Muscle of leg (tissue), 16 donors: ENCODE results near the gene ZNF14. TPM values are rescaled to one million over a fixed set of nuclear protein-coding genes. Genes with fewer than 3 reads are reported as not detected.
A peak's percentile ranks its signal among the peaks of the same experiment; 100 is the strongest.
"Not testable (repeated sequence)": the region's sequence is repeated elsewhere in the genome, so short reads cannot be mapped to it uniquely, and the experiment has no call there.

Experiments used
- DNase-seq: peaks from one replicate; pipeline ENCODE4 v3.0.0; 2013
- H3K27ac ChIP-seq: one replicate; pipeline ENCODE4 v1.5.1; 2013; ENCODE audit warnings: mild to moderate bottlenecking, low read length, control low read depth
- H3K27me3 ChIP-seq: one replicate; pipeline ENCODE4 v1.6.1; 2013; ENCODE audit warnings: low read length; ENCODE audit not compliant: control insufficient read depth, insufficient read depth
- H3K36me3 ChIP-seq: one replicate; pipeline ENCODE4 v1.6.1; 2013; ENCODE audit warnings: low read length; ENCODE audit not compliant: control insufficient read depth, insufficient read depth
- H3K4me1 ChIP-seq: one replicate; pipeline ENCODE4 v1.6.1; 2013; ENCODE audit warnings: low read length; ENCODE audit not compliant: control insufficient read depth, insufficient read depth
- H3K4me3 ChIP-seq: one replicate; pipeline ENCODE4 v1.5.1; 2013; ENCODE audit warnings: low read length, control low read depth
- H3K9me3 ChIP-seq: replicated peaks from 2 replicates; pipeline ENCODE4 v1.6.1; 2013; ENCODE audit warnings: low read depth, low read length; ENCODE audit not compliant: control insufficient read depth
- WGBS: methylation state at CpG from one replicate; pipeline ENCODE4 v1.1.5; 2013; ENCODE audit warnings: missing lambda C conversion rate; ENCODE audit not compliant: insufficient coverage; 5-methylcytosine and 5-hydroxymethylcytosine counted together
- long read RNA-seq, 11 donors: transcript quantifications; one replicate each; lab custom pipeline, GENCODE V29; 2026
- polyA plus RNA-seq, 8 donors: library from polyadenylated mRNA; unstranded; fragments of 120-200 nt; gene quantifications; one replicate each; pipeline versions ENCODE4 v1.2.1 to v1.2.3, GENCODE V29; 2013; ENCODE audit warnings: inconsistent platforms in 1 of 8, low replicate concordance in 1 of 8; ENCODE audit not compliant: insufficient read length in 8 of 8, insufficient read depth in 1 of 8
- total RNA-seq: library from RNA; stranded (reverse); fragments of 120-200 nt; gene quantifications from one replicate; pipeline ENCODE4 v1.2.4, GENCODE V29; 2013

ZNF14 gene
- total RNA-seq (9.1 TPM), polyA plus RNA-seq (1 to 10 TPM; 3.6 to 5.6 (median 4.9) TPM)
- long read RNA-seq, donor 1, partial matches to known transcripts: 0 of 1 reads
- long read RNA-seq, donor 1, other reads (novel, unspliced or antisense): 0 of 1 reads
- long read RNA-seq, donor 2, partial matches to known transcripts: 0 of 1 reads
- long read RNA-seq, donor 2, other reads (novel, unspliced or antisense): 0 of 1 reads
- long read RNA-seq, donor 3, partial matches to known transcripts: 0 of 1 reads
- long read RNA-seq, donor 3, other reads (novel, unspliced or antisense): 0 of 1 reads
- long read RNA-seq, donor 4, partial matches to known transcripts: 0 of 1 reads
- long read RNA-seq, donor 4, other reads (novel, unspliced or antisense): 0 of 1 reads
- long read RNA-seq, donor 5, partial matches to known transcripts: 0 of 4 reads
- long read RNA-seq, donor 5, other reads (novel, unspliced or antisense): 0 of 4 reads
- long read RNA-seq, donor 6, partial matches to known transcripts: 0 of 3 reads
- long read RNA-seq, donor 6, other reads (novel, unspliced or antisense): 0 of 3 reads
- long read RNA-seq, donor 7, partial matches to known transcripts: 0 of 2 reads
- long read RNA-seq, donor 7, other reads (novel, unspliced or antisense): 0 of 2 reads
- long read RNA-seq, donor 8, partial matches to known transcripts: 0 of 2 reads
- long read RNA-seq, donor 8, other reads (novel, unspliced or antisense): 0 of 2 reads
- long read RNA-seq, donor 9, partial matches to known transcripts: 0 of 1 reads
- long read RNA-seq, donor 9, other reads (novel, unspliced or antisense): 0 of 1 reads
- long read RNA-seq, donor 10, partial matches to known transcripts: 0 of 1 reads
- long read RNA-seq, donor 10, other reads (novel, unspliced or antisense): 0 of 1 reads
- long read RNA-seq, donor 11, partial matches to known transcripts: 0 of 4 reads
- long read RNA-seq, donor 11, other reads (novel, unspliced or antisense): 0 of 4 reads

DNA sequence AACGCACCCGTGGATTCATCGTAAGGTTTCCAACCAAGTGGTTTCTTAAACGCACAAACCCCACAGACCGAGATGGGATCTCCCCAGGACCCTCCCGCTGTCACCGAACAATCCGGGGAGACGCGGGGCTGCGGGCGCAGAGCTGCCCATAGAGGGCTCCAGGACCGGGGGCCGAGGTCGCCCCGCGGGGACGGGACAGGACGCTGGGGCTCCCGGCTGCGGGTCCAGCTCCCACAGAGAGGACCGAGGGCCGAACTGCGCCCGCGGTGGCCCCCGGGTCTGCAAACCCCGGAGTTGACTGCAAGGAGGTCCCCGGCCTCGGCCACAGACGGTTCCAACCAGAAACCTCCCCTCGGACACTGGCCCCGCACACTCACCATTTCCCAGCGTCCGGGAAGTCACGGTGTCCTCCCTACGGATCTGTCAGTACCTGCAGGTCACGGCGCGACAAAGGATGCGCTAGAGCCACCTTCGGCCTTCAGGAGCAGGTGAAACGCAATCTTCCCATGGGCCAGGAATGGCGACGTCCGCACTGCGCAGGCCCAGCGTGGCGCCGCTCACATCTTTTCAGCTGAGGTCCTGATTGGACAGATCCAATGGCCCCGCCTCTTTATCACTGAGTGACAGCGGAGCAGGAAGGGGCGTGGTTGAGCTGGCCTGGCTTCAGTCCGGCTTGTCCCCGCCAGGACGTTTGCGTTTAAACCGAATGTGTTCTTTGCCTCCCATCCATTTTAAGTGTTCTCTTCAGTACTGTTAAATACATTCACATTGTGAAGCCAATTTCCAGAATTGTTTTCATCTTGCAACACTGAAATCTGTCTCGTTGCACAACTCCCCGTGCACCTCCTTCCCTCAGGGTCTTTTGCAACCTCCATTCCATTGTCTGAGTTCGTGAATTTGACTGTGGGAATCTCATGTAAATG lies at the start of gene ZNF14:
TSS of gene ZNF14 (minus strand) at position 534 of the 923 bp plus-strand sequence. CDS start at position 380, 154 bp downstream.
- peak within 1 kb of the TSS; percentile 85 for H3K27ac ChIP-seq
- peaks cover 28% of the 10 kb centered on the region for H3K9me3 ChIP-seq
- H3K4me3 ChIP-seq: peak within 1 kb of the TSS; percentile 93
- H3K4me1 ChIP-seq: peaks cover 3% of the 10 kb centered on the region
- no peaks in the 10 kb centered on the region for H3K27me3 ChIP-seq
- peaks cover 5% of the 10 kb centered on the region for H3K36me3 ChIP-seq
- WGBS: under 1% methylated on average over 58 of the region's 61 CpGs
- peak; percentile 97 for DNase-seq

DNA sequence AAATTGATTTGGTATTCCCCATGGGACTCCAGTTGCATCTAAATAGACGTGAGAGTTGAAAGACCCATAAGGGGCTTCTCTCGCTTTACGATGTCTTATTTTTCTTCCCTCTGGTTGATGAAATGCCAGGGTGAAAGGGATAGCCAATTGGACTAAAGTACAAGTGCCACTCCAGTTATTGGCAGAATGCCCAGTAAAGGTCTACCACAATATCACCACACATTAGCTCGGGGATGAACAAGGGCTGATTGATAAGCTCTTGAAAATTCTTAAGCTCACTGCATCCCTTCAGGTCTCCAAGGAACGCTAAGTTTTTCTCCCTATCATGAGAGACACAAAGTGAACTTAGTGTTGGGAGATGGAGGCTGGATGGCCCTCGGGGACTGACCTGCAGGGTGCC lies 48.9 kb upstream of the ZNF14 start:
- not testable (repeated sequence) for DNase-seq, H3K27ac ChIP-seq, H3K27me3 ChIP-seq, H3K4me3 ChIP-seq, H3K9me3 ChIP-seq, H3K36me3 ChIP-seq, H3K4me1 ChIP-seq
- WGBS: 83% methylated on average over 1 of the region's 6 CpGs

DNA sequence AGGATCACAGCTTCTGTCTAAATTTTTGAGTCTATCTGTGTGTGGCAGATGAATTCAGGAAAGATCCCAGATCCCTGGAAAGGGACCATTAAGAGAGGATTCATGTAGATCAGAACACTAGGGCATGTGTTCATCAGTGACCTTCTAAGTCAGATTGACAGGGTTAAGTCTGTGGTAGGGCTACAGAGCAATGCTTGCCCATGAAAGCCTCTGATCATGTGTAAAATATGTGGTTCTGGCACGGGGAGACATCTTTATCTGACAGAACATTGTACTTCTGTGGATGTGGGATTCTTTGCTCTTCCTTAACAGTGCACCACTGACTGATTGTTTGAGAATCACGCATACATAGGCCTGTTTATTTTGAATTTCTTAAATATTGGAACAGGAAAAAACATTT lies 45.8 kb upstream of the ZNF14 start:
- peaks cover 12% of the 10 kb centered on the region for H3K4me1 ChIP-seq

DNA sequence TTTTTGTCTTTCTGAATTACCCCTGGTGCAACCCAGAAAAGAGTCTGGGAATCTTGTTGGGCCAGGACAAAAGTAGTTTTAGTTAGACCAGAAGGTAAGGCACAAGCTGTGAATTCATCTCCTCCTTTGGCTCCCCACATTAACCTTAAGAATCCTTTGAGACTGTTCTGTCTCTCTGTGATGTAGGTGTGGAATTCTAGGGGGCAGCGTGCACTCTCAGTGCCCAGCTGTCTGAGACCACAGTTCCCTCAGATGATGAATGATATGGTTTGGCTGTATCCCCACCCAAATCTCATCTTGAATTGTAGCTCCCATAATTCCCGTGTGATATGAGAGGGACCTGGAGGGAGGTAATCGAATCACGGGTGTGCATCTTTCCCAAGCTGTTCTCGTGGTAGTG lies 44.8 kb upstream of the ZNF14 start:
- no peaks in the 10 kb centered on the region for H3K27me3 ChIP-seq
- H3K36me3 ChIP-seq: no peaks in the 10 kb centered on the region
- H3K27ac ChIP-seq: no peak overlapping the region
- no peak for DNase-seq
- no peaks in the 10 kb centered on the region for H3K9me3 ChIP-seq
- H3K4me1 ChIP-seq: peaks cover 12% of the 10 kb centered on the region
- no peak overlapping the region for H3K4me3 ChIP-seq
- WGBS: no CpG with 5 or more reads among the region's 5 CpGs

More for the DNA sequence above, 45.8 kb upstream of the ZNF14 start:
- WGBS: 83% methylated on average over 1 of the region's 2 CpGs
- Histone ChIP-seq H3K27me3 (no peaks in the 10 kb centered on the region), H3K36me3 (no peaks in the 10 kb centered on the region), H3K9me3 (no peaks in the 10 kb centered on the region), H3K4me3 (no peak overlapping the region), H3K27ac (no peak overlapping the region)
- no peak for DNase-seq

DNA sequence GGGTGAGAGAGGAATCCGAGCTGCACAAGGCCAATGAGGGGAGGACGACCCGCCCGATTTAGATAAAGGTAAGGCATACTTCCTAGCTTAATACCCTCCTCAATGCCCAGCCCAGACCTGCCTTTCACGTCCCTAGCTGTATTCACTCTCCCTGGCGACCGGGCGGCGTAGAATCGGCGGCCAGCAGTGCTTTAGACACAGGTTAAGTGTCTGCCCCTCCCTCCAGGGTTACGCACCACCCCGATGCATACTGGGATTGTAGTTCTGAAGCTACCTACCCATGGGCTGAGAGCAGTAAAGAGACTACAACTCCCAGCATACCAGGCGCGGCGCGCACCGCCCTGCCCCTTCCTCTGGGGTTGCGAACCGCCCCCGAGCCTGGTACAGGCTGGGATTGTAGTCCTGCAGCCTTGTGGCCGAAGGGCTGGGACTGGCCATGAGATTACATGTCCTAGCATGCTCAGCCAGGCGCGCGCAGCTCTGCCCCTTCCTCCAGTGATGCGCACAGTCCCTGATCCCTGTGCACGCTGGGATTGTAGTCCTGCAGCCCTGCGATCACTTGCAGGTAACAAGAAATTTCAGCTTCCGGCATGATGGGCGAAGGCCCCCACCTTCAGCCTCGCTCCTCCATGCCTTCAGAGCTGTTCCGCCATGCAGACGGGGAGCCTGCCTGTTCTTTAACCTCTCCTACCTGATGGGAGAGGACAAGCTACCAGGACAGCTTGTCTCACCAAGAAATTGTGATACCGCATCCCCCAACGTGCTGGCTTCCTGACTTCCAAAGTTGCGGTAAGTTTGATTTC lies 43.5 kb upstream of the ZNF14 start:
- Histone ChIP-seq H3K27me3 (no peaks in the 10 kb centered on the region), H3K27ac (peak overlapping the region; percentile 72), H3K36me3 (no peaks in the 10 kb centered on the region), H3K4me3 (peak overlapping the region; percentile 85), H3K9me3 (no peaks in the 10 kb centered on the region), H3K4me1 (peaks cover 12% of the 10 kb centered on the region)
- under 1% methylated on average over 32 of the region's 36 CpGs for WGBS
- peak; percentile 99 for DNase-seq

DNA sequence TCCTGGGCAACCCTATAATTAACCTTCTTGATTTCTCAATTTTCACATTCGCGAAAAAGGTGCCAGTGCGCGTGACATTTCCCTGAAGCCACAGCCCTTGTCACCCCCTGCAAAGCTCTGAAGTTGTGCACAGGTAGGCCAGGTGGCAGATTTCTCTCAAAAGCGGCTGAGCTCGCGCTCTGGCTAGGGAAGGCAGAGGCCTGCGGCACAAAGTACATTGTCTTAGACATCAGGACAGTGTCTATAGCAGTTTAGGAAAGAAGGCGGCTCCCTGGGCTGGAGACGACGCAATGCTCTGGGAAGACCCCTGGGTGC lies 42.9 kb upstream of the ZNF14 start:
- Histone ChIP-seq H3K27ac (peak overlapping the region; percentile 64), H3K4me1 (peaks cover 12% of the 10 kb centered on the region), H3K4me3 (peak overlapping the region; percentile 85), H3K9me3 (no peaks in the 10 kb centered on the region), H3K27me3 (no peaks in the 10 kb centered on the region), H3K36me3 (no peaks in the 10 kb centered on the region)
- DNase-seq: no peak
- WGBS: 0% methylated on average over 9 of the region's 11 CpGs

DNA sequence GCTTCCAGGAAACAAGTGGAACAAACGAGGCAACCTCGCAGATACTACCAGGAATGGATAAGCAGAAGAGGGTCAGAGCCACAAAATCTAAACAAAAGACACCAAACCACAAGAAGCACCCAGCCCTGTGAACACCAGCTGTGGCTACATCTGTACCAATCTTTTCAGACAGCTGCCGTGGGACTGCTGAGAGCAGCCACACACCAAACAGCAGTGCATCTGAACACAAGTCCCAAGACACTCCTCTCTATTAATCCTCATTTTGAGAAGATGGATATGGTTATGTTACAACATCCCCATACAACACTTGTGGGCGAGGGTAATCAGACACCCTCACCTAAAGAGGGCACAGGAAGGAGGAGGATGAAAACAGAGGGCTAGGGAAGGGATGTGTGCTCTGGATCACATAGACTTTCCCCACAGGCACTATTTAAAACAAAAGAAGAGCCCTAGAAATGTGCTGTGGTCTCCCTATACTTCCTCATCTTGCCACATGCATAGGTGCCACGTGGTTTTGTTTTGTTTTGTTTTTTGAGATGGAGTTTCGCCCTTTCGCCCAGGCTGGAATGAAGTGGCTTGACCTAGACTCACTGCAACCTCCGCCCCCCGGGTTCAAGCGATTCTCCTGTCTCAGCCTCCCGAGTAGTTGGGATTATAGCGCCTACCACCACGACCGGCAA lies 41.6 kb upstream of the ZNF14 start:
- no peak overlapping the region for H3K27ac ChIP-seq
- 98% methylated on average over 5 of the region's 14 CpGs for WGBS
- no peak for DNase-seq
- no peaks in the 10 kb centered on the region for H3K27me3 ChIP-seq
- no peak overlapping the region for H3K4me3 ChIP-seq
- H3K4me1 ChIP-seq: peaks cover 12% of the 10 kb centered on the region
- H3K36me3 ChIP-seq: no peaks in the 10 kb centered on the region
- H3K9me3 ChIP-seq: no peaks in the 10 kb centered on the region

DNA sequence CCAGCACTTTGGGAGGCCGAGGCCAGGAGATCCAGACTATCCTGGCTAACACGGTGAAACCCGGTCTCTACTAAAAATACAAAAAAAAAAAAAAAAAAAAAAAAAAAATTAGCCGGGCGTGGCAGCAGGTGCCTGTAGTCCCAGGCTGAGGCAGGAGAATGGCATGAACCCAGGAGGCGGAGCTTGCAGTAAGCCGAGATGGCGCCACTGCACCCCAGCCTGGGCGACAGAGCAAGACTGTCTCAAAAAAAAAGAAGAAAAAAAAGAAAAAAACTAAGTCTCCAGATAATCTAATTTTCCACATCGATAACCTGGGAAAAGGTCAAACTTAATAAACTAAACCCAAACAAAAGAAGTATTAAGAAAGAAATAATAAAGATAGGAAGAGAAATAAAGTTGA lies 39.1 kb upstream of the ZNF14 start:
- H3K4me1 ChIP-seq, DNase-seq, H3K27ac ChIP-seq, H3K9me3 ChIP-seq, H3K4me3 ChIP-seq, H3K36me3 ChIP-seq, H3K27me3 ChIP-seq: not testable (repeated sequence)
- WGBS: no CpG with 5 or more reads among the region's 10 CpGs

DNA sequence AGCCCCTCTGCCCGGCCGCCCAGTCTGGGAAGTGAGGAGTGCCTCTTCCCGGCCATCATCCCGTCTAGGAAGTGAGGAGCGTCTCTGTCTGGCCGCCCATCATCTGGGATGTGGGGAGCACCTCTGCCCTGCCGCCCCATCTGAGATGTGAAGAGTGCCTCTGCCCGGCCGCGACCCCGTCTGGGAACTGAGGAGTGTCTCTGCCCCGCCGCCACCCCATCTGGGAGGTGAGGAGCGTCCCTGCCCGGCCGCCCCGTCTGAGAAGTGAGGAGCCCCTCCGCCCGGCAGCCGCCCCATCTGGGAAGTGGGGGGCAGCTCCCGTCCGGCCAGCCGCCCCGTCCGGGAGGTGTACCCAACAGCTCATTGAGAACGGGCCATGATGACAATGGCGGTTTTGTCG lies 37.1 kb upstream of the ZNF14 start:
- H3K27me3 ChIP-seq: not testable (repeated sequence)
- WGBS: 90% methylated on average over 17 of the region's 28 CpGs

More for the DNA sequence above, 37.1 kb upstream of the ZNF14 start:
- H3K36me3 ChIP-seq, H3K27ac ChIP-seq, DNase-seq, H3K9me3 ChIP-seq, H3K4me3 ChIP-seq, H3K4me1 ChIP-seq: not testable (repeated sequence)
